SH-SY5Y (cell line): ENCODE results near the gene FGF18.

Source experiments
- GATA2 ChIP-seq: IDR thresholded peaks from 2 replicates; pipeline ENCODE4 v1.6.1; 2011; ENCODE audit warnings: mild to moderate bottlenecking, low read depth, low read length
- GATA3 ChIP-seq: IDR thresholded peaks from 2 replicates; pipeline ENCODE4 v1.6.1; 2011; ENCODE audit warnings: low read depth, mild to moderate bottlenecking, low read length, moderate library complexity

DNA sequence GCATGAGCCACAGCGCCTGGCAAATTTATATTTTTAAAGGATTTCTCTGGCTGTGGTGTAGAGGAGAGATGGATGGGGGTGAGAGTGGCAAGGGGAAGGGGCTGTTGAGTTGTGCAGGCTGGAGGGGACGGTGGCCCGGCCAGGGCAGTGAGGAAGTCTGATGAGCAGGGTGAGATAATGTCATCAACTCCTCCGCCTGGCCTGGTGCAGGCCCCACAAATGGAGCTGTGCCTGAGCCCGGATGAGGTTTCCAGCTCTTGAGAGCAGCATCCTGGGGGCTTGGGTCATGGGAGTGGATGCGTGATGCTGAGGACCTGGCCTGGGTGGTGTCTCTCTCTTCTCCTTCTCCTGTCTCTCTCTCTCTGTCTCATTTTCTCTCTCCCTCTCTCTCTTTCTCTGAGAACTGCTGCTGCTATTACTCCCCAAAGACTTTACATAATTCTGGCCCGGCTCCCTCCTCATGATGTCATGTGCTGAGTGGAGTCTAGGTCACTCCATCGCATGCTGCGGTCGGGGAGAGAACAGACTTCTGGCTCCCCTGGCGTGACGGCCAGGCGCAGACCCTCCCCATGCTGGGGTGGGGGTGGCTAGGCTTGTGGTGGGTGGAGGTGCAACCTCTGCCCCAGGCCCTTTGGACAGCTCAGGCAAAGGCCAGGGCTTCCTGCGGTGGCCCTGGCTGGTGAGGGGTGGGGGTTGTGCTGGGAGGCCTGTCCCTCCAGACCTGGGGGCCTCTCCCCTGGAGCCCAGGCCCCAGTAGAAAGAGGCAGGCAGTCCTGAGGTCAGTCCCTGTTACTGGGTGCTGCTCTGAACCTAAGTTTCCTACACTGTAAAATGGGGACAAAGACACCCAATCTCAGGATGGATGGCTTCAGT is 26.4 kb downstream of the FGF18 start:
- TF ChIP-seq GATA3: no peak
- no peak for TF ChIP-seq GATA2
